ENCODE data around the gene PRSS2. TPM values are rescaled to one million over a fixed set of nuclear protein-coding genes. Genes with fewer than 3 reads are reported as not detected.

Gene PRSS2
- total RNA-seq, 1 donor from 2014 or later, result not detected

DNA sequence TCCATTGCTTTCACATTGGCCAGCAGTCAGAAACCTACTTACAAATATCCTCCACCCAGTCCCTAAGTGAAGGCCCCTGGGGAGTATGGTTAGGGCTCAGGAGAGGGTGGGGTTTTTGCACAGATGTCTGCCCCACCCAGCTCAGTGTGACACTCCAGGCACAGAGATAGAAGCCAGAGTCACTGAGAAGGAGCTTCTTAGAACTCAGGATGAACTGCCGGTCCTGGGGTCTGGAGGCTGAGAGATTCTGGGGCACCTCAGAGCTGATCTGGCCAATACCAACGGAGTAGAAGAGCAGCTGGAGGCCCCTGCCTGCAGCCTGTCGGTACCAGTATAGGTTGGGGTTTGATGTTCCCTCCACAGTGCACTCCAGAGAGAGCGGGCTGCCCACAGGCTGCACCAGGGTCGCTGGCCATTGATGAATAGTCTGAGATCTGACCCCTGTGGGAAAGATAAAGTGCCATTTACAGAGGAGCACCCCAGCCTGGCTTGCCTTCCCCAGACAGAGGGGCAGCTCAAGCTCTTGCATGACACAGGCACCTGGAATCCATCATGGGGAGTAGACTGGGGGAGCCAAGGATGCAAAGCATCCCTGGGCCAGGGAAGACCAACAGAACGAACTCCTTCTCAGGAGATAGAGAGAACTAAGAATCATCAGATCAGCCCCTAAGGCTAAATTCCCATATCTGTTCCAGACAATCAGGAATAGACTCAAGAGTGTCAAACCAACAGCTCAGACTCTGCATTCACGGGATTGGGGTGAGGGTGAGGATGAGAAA is 41.9 kb downstream of the PRSS2 start:
- TF ChIP-seq CTCF (conservative IDR thresholded peaks at IDR 0.05), result no peak
- Mint-ChIP-seq H3K4me3 (no peak overlapping the region), H3K9me3 (no peaks in the 10 kb centered on the region), H3K27ac (ENCODE audit: unreplicated experiment) (no peak overlapping the region), H3K4me1 (peaks cover 3% of the 10 kb centered on the region), H3K36me3 (ENCODE audit: low read depth) (no peaks in the 10 kb centered on the region), H3K27me3 (ENCODE audit: low read depth) (peaks cover 90% of the 10 kb centered on the region)
- no peak for DNase-seq (ENCODE audit: low read depth, low spot score)

- Mint-ChIP-seq H3K4me3 (no peak overlapping the region), H3K36me3 (ENCODE audit: low read depth) (no peaks in the 10 kb centered on the region), H3K9me3 (no peaks in the 10 kb centered on the region), H3K4me1 (peaks cover 3% of the 10 kb centered on the region), H3K27ac (ENCODE audit: unreplicated experiment) (no peak overlapping the region), H3K27me3 (ENCODE audit: low read depth) (peaks cover 90% of the 10 kb centered on the region)
- no peak for TF ChIP-seq CTCF (conservative IDR thresholded peaks at IDR 0.05)
- no peak for DNase-seq (ENCODE audit: low read depth, low spot score)
Observed at GRCh38 chr7:142813226-142813625, 42.5 kb downstream of the PRSS2 start.

GRCh38 chr7:142813699-142814098 is 42.9 kb downstream of the PRSS2 start:
- H3K4me1 Mint-ChIP-seq, result peaks cover 3% of the 10 kb centered on the region
- H3K4me3 Mint-ChIP-seq, result no peak overlapping the region
- no peaks in the 10 kb centered on the region for H3K36me3 Mint-ChIP-seq (ENCODE audit: low read depth)
- no peaks in the 10 kb centered on the region for H3K9me3 Mint-ChIP-seq
- no peak for TF ChIP-seq CTCF (conservative IDR thresholded peaks at IDR 0.05)
- peaks cover 88% of the 10 kb centered on the region for H3K27me3 Mint-ChIP-seq (ENCODE audit: low read depth)
- DNase-seq (ENCODE audit: low read depth, low spot score), result no peak
- no peak overlapping the region for H3K27ac Mint-ChIP-seq (ENCODE audit: unreplicated experiment)

DNA sequence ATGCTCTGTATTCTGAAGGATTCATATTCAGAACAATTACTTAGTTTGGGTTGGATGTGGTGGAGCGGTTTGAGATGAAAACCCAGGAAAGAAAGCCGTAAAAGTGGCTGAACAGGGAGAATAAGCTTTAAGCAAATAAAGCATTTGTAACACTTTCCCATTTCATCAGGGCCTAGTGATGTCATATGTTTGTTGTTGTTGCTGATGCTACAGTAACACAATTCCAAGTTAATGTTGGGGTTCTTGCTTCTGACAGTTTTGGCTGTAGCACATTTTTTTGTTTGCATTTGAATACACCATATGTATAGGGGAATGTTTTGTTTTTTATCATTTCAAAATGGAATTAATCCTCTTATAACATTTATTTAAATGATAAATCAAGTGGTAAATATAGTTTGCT is 43.7 kb downstream of the PRSS2 start:
- no peak for TF ChIP-seq CTCF (conservative IDR thresholded peaks at IDR 0.05)
- H3K27me3 Mint-ChIP-seq (ENCODE audit: low read depth), result peaks cover 88% of the 10 kb centered on the region
- no peak overlapping the region for H3K27ac Mint-ChIP-seq (ENCODE audit: unreplicated experiment)
- peaks cover 3% of the 10 kb centered on the region for H3K4me1 Mint-ChIP-seq
- H3K9me3 Mint-ChIP-seq, result no peaks in the 10 kb centered on the region
- no peak overlapping the region for H3K4me3 Mint-ChIP-seq
- H3K36me3 Mint-ChIP-seq (ENCODE audit: low read depth), result no peaks in the 10 kb centered on the region
- no peak for DNase-seq (ENCODE audit: low read depth, low spot score)

- no peak overlapping the region for H3K4me3 Mint-ChIP-seq
Observed at GRCh38 chr7:142815134-142815533, 44.4 kb downstream of the PRSS2 start.

More at GRCh38 chr7:142815134-142815533, 44.4 kb downstream of the PRSS2 start:
- Mint-ChIP-seq H3K27me3 (ENCODE audit: low read depth) (peaks cover 88% of the 10 kb centered on the region), H3K4me1 (peaks cover 3% of the 10 kb centered on the region), H3K9me3 (no peaks in the 10 kb centered on the region), H3K27ac (ENCODE audit: unreplicated experiment) (no peak overlapping the region), H3K36me3 (ENCODE audit: low read depth) (no peaks in the 10 kb centered on the region)
- TF ChIP-seq CTCF (conservative IDR thresholded peaks at IDR 0.05), result no peak
- DNase-seq (ENCODE audit: low read depth, low spot score), result no peak

Measured in neural crest cell (in vitro differentiated cells).